ENCODE data around the gene NHERF2. TPM values are rescaled to one million over a fixed set of nuclear protein-coding genes. Genes with fewer than 3 reads are reported as not detected.

Gene NHERF2
- total and polyA plus RNA-seq, 11 donors = 124 to 496 (median 227) TPM

- intact Hi-C loops (cut with DNase I) = loop anchor here in 1 of 10 donors (5.0 kb wide), 1 partner anchor 37 kb away; the partner anchor contains the start of gene NPW
- TF ChIP-seq POLR2A (IDR thresholded peaks at IDR 0.05) = no peak
- TF ChIP-seq CTCF (IDR thresholded peaks at IDR 0.05) = no peak
- Histone ChIP-seq H3K4me1 (peaks cover 0 to 10% (median 3%) of the 10 kb centered on the region in 12 donors), H3K9me3 (no peaks in the 10 kb centered on the region), H3K36me3 (peaks cover 0 to 87% (median 73%) of the 10 kb centered on the region in 9 donors), H3K27ac (no peak overlapping the region), H3K27me3 (no peaks in the 10 kb centered on the region), H3K4me3 (no peak overlapping the region)
- DNase-seq = no peak
- ATAC-seq = peak in 1 of 4 donors; percentile 18
- WGBS, 4 donors = 89 to 96% (median 93%) methylated on average over 8 to 17 of the region's 17 CpGs
Observed at GRCh38 chr16:2053897-2054296, 27.2 kb downstream of the NHERF2 start.

GRCh38 chr16:2054543-2055245, 28.0 kb downstream of the NHERF2 start:
- TF ChIP-seq POLR2A (IDR thresholded peaks at IDR 0.05) (no peak), CTCF (IDR thresholded peaks at IDR 0.05) (no peak)
- H3K36me3 ChIP-seq = peaks cover 0 to 90% (median 76%) of the 10 kb centered on the region in 9 donors
- DNase-seq (no peak), ATAC-seq (peak in 1 of 4 donors; percentile 9)
- H3K4me3 ChIP-seq = no peak overlapping the region
- no peaks in the 10 kb centered on the region for H3K27me3 ChIP-seq
- H3K4me1 ChIP-seq = peaks cover 0 to 3% (median 0%) of the 10 kb centered on the region in 12 donors
- intact Hi-C loops (cut with DNase I) = loop anchor here in 3 of 10 donors (5.0 kb wide), 2 partner anchors 32 to 37 kb away; partner anchors contain the start of gene NPW (in 1 of the 3)
- no peak overlapping the region for H3K27ac ChIP-seq
- no peaks in the 10 kb centered on the region for H3K9me3 ChIP-seq
- WGBS, 4 donors = 92 to 97% (median 95%) methylated on average over 22 to 29 of the region's 29 CpGs

GRCh38 chr16:2056077-2056476, 29.4 kb downstream of the NHERF2 start:
- Histone ChIP-seq H3K4me3 (no peak overlapping the region), H3K27ac (no peak overlapping the region), H3K36me3 (peaks cover 0 to 91% (median 74%) of the 10 kb centered on the region in 9 donors), H3K27me3 (no peaks in the 10 kb centered on the region), H3K9me3 (no peaks in the 10 kb centered on the region), H3K4me1 (no peaks in the 10 kb centered on the region)
- intact Hi-C loops (cut with DNase I) = loop anchor here in 3 of 10 donors (2.0 to 5.0 kb wide), 2 partner anchors 33 to 34 kb away; no protein-coding TSS in a partner anchor
- WGBS, 4 donors = 58 to 72% (median 62%) methylated on average over 8 to 15 of the region's 15 CpGs
- peak in 2 of 4 donors; percentile 36 to 56 for ATAC-seq
- DNase-seq = no peak
- peak in 8 of 12 donors; percentile 12 to 40 (median 14) for TF ChIP-seq CTCF (IDR thresholded peaks at IDR 0.05)
- TF ChIP-seq POLR2A (IDR thresholded peaks at IDR 0.05) = no peak

- intact Hi-C loops (cut with DNase I) = loop anchor here in 3 of 10 donors (2.0 to 5.0 kb wide), 2 partner anchors 34 to 35 kb away; no protein-coding TSS in a partner anchor
- Histone ChIP-seq H3K27me3 (no peaks in the 10 kb centered on the region), H3K4me3 (no peak overlapping the region), H3K9me3 (no peaks in the 10 kb centered on the region), H3K36me3 (peaks cover 0 to 87% (median 71%) of the 10 kb centered on the region in 9 donors), H3K27ac (no peak overlapping the region), H3K4me1 (no peaks in the 10 kb centered on the region)
- ATAC-seq (peak in 2 of 4 donors; percentile 23 to 84), DNase-seq (no peak)
- 88 to 95% (median 90%) methylated on average over 13 to 19 of the region's 19 CpGs for WGBS, 4 donors
- TF ChIP-seq CTCF (IDR thresholded peaks at IDR 0.05) (peak in 1 of 12 donors; percentile 17), POLR2A (IDR thresholded peaks at IDR 0.05) (no peak)
Observed at GRCh38 chr16:2056681-2057407, 30.1 kb downstream of the NHERF2 start.
